ENCODE results near the gene CEP83.

The CEP83 gene

GRCh38 chr12:94305130-94305957 is 154.3 kb downstream of the CEP83 start:
- no peak for DNase-seq

- no peak for DNase-seq
Measured at GRCh38 chr12:94304566-94305061, 155.1 kb downstream of the CEP83 start.

DNA sequence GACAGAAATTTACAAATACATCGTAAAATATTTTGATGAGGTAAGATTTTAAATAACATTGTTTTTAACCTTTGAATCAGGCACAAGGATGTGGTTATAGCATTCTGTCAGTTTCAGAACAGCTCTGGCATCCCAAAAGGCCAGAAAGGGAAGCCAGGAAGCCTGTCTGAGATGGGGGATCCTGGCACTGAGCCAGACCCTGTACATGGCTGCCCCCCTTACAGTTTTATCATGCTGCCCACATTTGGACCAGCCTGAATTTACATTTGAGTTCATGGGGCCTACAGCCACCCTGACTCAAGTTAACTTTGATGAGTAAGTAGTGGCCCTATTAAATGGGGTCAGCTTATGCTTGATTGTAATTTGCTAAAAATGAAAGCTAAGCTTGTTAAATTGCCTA is 155.7 kb downstream of the CEP83 start:
- no peak for DNase-seq

DNA sequence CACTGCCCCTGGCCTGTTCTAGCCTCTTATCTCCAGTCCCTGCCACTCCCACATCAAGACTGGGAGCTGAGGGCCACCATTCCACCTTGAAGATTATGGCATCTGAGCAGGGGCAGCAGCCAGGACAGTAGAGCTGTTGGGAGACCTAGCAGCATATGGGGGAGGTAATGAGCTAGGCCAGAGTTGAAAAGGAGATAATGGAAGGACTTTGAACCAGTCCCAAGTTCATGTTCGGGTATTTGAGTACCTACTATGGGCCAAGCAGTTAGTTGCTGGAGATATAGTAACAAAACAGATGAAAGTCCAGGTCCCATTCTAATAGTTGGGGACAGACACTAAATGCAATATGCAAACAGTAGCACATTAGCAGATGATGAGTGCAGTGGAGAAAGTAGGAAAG is 159.8 kb downstream of the CEP83 start:
- no peak for DNase-seq

GRCh38 chr12:94297876-94298505 is 161.7 kb downstream of the CEP83 start:
- no peak for DNase-seq

- DNase-seq = no peak
Measured at GRCh38 chr12:94297096-94297699, 162.5 kb downstream of the CEP83 start.

DNA sequence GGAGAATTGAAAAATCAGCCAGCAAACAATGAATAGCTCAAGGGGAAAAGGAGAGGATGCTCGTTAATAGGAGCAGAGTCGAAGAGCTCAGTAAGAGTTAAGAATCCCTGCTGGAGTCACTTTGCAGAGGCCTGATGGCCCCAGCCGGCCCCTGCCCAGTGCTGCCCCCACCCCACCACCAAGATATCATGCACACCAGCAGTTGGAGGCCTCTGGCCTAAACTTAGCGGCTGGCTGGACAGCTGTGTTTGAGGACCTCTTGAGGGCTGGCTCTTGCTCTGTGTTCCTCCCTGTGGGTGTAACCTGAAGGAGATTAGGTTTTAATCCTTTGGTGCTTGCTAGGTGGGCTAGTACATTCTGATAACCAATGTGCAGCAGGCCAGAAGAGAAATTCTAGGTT is 169.3 kb downstream of the CEP83 start:
- DNase-seq = no peak

DNA sequence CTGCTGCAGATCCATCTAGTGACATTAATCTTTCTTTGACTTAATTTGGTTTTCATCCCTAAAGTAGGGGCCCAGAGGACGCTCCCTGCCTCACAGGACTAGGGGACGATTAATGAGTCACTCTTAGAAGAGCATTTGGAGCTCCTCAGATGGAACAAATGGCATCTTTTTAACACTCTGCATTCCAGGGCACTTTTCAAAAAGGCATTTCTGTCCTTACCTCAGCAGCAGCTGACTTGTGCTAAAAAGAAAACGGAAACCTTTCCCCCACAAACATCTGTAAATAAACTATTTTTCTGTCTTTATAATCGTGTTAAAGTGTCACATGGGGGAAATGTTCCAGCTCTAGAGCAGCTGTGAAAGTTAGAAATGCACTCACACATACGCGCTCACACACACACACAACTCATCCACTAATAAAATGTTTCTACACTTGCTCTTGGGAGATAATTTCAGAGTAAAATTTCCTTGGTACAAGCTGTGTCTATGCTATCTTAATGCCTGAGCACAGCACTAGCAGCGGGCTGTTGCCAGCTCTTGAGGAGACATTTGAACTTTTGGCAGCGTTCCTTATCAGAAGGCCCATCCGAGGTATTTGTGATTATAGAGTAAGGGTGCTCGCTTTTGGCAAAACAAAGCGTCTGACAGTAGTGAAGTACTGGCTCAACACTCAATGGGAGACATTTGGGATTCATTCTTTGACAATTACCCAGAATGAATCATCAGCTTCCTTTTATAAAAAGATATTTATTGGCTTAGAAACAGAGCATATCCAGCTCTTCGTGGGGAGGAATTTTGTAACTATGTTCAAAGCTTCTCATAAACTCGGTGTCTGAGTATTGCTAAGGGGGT is 170.0 kb downstream of the CEP83 start:
- DNase-seq = peak in 3 of 58 donors; percentile 6 to 17 (median 13)

DNA sequence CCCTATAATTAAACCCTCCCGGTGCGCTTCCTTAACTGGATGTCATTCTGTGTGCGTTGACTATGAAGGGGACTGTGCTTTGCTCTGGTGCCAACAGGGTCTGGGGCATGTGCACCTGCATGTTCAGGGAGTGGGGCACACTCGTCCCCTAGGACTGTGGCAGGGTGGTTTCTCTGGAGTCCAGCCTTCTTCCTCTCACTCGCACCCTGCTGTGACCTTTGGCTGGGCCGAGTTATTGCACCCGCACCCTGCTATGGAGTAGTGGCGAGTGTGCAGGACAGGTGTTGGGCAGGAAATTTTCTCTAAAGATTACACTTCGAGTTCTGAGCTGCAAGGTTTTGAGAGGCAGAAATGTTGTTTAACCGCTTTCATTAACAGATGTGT is 172.4 kb downstream of the CEP83 start:
- DNase-seq = no peak

GRCh38 chr12:94286583-94287244 is 173.0 kb downstream of the CEP83 start:
- DNase-seq = no peak

- DNase-seq = no peak
Measured at GRCh38 chr12:94285943-94286582, 173.6 kb downstream of the CEP83 start.

- no peak for DNase-seq
Measured at GRCh38 chr12:94284859-94285258, 174.8 kb downstream of the CEP83 start.

- no peak for DNase-seq
Measured at GRCh38 chr12:94284046-94284445, 175.6 kb downstream of the CEP83 start.

DNA sequence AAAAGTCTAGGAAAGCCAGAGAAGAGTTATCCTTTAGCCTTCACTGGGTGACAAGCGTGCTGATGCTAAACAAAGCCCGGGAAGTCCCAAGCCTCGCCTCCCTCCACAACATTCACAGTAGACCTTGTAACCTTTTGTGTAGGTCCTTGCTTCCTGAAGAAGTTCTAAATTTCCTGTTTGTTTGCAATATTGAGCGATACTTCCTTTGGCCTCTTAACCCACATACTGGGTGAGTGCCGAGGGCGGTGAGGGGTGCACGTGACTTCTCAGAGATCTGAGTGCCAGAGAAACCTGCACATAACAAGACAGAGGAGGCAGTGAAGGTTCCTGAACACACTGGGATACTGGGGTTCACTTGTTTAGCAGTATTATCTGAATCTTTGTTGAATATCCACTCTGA is 177.0 kb downstream of the CEP83 start:
- DNase-seq = no peak

- DNase-seq = no peak
Measured at GRCh38 chr12:94280063-94280462, 179.6 kb downstream of the CEP83 start.

GRCh38 chr12:94277426-94278000 is 182.2 kb downstream of the CEP83 start:
- DNase-seq = peak in 19 of 58 donors; percentile 5 to 52 (median 28)

GRCh38 chr12:94276725-94277124 is 182.9 kb downstream of the CEP83 start:
- DNase-seq = no peak

DNA sequence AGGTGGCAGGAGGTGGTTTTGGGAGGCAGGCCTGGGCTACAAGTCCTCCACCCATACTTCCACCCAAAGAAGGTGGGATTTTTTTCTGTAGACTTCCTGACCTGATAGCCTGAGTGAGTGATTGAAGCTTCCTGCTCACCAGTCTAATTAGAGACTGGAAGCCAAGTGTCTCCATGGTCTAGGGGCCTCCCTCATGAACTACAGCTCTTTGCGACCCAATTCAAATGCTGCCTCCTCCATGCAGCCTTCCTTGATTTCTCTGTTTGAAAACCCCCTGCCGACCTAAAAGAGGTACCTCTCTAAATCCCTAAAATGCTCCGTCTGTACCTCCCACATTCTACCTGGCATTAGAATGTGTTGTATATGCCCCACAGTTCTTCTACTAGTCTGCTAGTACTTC is 186.4 kb downstream of the CEP83 start:
- no peak for DNase-seq

- no peak for DNase-seq
Measured at GRCh38 chr12:94272280-94272679, 187.4 kb downstream of the CEP83 start.

- DNase-seq = no peak
Measured at GRCh38 chr12:94271351-94271750, 188.3 kb downstream of the CEP83 start.

Measured in anterior cingulate cortex (tissue), 58 donors.